HG02981 (cell line): ENCODE data around the gene CLSTN1.
"Not testable (repeated sequence)": the region's sequence is repeated elsewhere in the genome, so short reads cannot be mapped to it uniquely, and the experiment has no call there.

ENCODE experiments used
- ATAC-seq: cut with Tn5 transposase; IDR thresholded peaks from one replicate; pipeline ENCODE4 v1.9.1; 2021; ENCODE audit warnings: mild to moderate bottlenecking, moderate library complexity; ENCODE audit not compliant: unreplicated experiment

CLSTN1 gene

DNA sequence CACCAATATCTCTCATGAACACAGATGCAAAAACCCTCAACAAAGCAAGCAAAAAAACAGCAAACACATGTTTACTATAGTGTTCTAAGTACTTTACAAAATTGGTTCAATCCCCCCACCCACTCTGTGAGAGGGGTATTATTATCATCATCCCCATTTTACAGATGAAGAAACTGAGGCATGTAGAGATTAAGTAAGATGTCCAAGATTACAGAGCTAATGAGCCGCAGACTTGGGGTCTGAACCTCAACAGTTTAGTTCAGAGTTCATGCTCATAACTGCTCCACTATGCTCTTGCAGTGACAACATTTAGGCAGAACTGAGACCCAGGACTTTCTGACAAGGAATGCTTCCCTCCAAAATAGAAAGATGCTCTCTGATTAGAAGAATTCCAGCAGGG is 21.9 kb downstream of the CLSTN1 start:
- ATAC-seq, result no peak

DNA sequence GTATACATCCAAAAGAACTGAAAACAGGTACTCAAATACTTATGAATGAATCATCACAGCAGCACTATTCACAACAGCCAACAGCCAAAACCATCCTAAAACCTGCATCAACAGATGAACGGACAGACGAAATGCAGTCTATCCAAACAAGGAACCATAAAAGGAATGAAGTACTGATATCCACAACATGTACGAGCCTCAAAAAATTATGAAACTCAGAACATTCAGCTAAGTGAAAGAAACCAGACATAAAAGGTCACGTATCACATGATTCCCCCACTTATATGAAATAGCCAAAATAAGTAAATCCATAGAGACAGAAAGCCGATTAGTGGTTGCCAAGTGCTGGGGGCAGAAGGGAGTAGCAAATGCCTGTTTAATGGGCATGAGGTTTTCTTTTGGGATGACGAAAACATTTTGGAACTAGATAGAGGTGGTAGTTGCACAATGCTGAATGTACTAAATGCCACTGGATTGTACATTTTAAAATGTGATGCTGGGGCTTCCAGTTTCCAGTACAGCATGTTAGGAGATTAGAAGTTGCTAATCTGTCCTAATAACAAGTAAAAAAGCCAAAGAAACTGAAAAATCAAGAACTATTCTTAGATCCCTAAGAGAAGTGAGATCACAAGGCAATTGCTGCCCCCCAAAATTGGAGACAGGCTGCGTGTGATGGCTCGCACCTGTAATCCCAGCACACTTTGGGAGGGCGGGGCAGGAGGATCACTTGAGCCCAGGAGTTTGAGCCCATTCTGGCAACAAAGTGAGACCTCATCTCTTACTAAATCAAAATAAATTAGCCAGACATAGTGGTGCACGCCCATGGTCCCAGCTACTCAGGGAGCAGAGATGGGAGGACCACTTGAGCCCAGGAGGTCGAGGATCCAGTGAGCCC is 25.3 kb downstream of the CLSTN1 start:
- ATAC-seq, result no peak

DNA sequence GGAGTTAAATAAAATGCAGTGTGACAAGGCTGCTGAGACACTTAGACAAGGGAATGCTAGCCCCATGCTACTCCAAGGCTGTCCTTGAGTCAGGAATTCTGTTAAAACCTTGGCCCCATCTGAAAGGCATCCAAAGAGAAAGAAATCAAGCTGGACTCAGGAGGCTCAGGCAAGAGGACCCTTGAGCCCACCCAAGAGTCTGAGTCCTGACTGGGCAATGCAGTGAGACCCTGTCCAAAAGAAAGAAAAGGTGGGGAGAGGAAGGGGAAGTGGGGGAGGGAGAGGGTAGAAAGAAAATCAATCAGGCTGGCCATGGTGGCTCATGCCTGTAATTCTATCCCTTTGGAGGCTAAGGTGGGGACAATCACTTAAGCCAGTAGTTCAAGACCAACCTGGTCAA is 26.7 kb downstream of the CLSTN1 start:
- no peak for ATAC-seq

DNA sequence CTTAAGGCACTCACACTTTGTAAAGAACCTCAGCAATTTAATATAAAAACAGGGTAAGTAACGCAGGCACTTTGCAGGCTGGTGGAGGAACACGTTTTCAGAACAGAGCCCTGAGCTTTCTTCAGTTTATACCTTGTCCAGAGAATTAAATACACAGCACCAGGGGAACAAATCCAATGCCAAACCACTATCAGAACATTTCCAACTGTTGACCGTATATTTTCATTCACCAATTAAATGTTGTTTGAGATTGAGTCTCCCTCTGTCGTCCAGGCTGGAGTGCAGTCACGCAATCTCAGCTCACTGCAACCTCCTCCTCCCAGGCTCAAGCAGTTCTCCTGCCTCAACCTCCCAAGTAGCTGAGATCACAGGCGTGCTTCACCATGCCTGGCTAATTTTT is 29.7 kb downstream of the CLSTN1 start:
- ATAC-seq, result no peak

DNA sequence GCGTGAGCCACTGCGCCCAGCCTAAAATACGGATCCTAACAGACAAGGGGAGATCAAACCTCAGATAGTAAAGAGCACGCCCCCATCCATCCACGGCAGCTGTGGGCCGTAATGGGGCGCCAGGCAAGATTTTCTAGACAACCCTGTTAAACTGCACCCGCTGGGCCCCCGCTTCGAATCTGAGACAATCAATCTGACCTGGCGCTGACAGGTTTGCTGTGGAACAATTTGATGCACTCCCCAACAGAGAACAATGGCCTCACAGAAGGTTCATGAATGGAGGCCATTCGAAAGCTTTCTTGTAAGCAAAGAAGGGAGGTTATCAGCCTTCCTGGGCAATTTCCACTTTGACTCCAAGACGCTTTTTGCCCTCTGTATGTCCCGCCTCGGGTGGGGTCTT is 30.5 kb downstream of the CLSTN1 start:
- ATAC-seq, result no peak

DNA sequence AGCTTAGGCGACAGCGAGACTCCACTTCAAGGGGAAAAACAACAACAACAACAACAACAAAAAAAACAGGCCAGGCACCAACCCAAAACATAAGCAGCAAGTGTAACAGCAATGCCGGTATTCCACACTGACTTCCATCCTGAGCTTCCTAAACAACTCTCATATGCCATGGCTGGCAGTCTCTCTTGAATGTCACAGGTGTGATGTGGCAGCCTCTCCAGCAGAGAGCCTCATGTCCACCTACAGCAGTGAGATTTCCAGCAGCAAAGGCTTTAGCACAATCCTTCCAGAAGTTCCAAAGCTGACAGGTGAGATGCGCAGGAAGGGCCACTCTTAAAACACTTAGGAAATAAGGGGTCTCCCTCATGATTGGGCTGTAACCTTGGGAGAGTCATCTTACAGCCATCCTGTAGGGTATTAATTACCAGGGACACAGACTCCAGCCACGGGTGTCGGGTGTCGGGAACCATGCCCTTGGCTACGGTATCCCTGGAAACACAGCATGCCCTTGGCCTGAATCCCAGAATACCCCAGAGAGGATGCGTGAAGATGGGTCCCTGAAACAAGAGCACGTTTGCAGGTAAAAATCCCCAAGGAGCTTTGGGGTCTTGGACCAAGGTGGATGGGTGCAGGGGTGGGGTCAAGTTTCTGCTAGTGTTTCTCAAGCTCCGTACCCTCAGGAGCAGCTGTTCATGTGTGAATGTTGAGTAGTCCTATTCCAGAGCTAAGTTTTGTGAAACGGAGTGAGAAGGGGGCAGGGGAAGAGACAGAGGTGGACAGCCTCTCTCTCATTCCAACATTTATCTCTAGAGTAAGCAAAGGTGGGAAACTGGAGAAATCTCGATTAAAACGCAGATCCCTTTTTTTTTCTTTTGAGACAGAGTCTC is 31.4 kb downstream of the CLSTN1 start:
- no peak for ATAC-seq

DNA sequence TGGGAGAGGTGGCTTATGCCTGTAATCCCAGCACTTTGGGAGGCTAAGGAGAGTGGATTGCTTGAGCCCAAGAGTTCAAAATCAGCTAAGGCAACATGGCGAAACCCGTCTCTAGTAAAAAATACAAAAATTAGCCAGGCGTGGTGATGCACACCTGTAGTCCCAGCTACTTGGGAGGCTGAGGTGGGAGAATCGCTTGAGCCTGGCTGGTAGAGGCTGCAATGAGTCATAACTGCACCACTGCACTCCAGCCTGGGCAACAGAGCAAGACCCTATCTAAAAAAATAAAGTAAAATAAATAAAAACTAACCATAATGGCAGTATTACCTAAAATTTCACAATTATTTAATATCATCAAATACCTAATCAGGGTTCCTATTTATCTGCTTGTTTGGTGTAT is 34.1 kb downstream of the CLSTN1 start:
- ATAC-seq, result not testable (repeated sequence)

DNA sequence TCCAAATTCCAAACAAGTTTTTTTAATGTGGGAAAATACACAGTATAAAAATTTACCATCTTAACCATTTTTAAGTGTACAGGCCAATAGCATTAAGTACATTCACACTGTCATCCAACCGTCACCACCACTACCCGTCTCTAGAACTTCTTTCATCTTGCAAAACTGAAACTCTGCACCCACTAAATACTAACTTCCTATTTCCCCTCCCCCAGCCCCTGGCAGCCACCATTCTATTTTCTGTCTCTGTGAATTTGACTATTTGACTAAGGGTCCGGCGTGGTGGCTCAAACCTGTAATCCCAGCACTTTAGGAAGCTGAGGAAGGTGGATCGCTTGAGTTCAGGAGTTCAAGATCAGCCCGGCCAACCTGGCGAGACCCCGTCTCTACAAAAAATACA is 36.1 kb downstream of the CLSTN1 start:
- peak; percentile 66 for ATAC-seq

DNA sequence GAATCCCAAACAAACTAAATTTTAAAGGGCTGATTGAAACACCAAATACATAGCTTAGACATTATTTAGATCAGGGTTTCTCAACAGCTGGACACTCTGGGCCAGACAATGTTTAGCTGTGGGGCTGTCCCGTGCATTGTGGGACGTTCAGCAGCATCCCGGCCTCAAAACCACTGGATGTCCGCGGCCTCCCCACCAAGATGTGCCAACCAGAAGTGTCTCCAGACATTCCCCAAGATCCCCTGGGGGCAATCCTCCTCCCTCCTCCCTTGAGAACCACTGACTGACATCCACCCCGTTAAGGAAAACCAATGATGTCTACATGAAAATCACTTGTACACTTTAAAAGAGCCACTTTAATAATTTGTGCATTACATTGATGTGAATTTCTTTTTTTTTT is 38.4 kb downstream of the CLSTN1 start:
- ATAC-seq, result no peak

DNA sequence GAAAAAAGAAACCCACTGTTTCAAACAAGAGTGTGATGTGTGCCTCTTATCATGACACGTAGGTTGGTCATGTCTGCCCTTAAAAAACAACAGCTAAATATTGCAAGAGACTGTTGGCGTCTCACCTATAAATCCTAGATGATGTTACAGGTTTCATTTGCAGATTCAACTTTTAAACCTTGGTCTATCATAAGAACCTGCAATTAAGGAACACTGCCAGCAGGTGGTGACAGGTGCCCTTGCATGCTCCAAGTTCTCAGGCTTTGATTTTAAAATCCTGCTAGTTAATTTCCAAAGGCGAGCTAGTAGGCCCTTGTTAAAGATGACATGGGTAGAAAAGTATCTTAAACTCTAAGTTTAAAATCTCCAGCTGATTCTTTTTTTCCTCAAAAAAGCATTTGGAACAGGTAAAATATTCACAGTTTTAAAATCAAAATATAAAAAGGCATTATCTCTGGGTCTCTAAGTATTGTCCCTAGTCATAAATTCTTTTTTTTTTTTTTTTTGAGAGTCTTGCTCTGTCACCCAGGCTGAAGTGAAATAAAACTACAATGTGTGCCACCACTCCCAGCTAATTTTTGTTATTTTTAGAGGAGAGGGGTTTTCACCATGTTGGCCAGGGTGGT is 39.1 kb downstream of the CLSTN1 start:
- ATAC-seq, result no peak

DNA sequence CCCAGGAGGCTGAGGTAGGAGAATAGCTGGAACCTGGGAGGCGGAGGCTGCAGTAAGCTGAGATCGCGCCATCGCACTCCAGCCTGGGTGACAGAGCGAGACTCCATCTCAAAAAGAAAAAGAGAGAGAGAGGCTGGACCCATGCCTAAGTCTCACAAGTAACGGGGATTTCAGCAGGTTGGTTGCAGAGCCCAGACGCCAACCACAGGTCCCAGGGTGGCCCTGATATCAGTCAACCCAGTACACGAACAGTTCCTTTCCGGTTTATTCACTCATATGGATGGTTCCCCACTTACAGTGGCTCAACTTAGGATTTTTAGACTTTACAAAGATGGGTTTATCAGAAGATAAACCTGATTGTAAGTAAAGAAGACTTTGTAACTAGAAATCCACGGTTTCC is 40.9 kb downstream of the CLSTN1 start:
- no peak for ATAC-seq

DNA sequence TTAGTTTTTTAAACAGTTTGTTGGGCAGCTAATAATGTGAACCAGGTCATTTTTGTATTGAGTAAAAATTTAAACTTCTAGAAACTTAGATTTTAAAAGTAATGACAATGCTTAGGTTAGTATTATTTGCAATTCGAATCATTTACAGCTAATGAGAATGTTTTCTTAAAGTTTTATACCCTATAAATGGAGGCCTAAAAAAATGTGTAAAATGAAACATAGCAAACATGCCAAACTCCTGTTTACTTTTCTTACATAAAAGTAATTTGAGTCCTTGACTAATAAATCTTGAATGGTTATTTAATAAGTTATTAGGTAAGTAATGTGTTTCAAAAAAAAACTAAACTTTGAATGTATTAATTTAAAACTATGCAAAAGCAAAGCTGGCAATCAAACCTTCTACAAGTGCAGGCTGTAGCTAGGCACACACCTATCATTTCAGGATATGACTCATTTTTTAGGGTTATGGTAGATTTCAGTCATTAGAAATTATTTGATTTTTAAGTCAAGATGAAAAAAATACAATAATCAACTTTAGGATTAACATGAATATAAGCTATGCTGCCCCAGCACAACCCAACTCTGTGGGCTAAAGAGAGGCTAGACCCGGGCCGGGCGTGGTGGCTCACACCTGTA is 41.5 kb downstream of the CLSTN1 start:
- ATAC-seq, result no peak

DNA sequence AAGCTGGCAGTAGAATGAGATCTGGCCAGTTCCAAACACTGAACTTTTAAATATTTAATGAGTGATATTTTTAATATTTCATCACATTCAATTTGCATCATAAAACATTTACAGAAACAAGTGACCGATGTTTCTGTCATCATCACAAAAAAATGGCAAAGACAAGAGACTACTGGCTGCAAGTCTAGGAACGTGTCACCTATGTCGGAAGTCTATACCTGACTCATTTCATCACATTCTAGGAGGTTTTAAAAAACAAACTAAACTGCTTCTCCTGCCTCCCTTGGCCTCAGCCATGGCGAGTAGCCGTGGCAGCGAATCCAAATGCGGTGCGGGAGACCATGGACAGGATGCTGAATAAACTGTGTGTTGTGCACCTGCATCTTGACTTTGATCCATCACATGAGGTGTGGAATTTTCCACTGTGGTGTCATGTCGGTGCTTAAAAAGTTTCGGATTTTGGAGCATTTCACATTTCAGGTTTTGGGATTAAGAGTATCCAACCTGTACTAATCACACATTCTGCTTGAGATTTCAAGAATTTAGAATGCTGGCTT is 43.1 kb downstream of the CLSTN1 start:
- ATAC-seq, result no peak

DNA sequence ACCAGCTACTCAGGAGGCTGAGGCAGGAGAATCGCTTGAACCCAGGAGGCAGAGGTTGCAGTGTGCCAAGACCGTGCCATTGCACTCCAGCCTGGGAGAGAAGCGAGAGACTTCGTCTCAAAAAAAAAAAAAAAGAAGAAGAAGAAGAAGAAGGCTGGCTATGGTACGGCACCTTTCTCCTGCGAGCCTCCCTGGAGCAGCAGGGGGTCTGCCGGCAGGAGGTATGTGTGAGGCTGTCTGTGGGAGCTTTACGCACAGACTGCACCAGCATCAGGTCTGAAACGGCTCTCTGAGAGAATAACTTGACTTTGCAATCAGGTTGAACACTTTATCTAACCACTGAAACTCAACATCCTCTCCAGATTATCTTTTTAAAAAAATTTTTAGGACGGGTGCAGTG is 44.9 kb downstream of the CLSTN1 start:
- ATAC-seq, result no peak

DNA sequence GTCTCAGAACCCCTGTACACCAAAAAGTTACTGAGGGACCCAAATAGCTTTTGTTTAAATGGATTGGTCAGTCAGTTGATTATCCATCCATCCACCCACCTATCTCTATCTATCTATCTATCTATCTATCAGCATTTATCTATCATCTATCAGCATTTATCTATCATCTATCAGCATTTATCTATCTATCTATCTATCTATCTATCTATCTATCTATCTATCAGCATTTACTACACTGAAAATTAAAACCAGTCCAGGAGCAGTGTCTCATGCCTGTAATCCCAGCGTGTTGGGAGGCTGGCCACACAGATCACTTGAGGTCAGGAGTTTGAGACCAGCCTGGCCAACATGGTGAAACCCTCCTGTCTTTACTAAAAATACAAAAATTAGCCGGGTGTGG is 47.1 kb downstream of the CLSTN1 start:
- ATAC-seq, result no peak

DNA sequence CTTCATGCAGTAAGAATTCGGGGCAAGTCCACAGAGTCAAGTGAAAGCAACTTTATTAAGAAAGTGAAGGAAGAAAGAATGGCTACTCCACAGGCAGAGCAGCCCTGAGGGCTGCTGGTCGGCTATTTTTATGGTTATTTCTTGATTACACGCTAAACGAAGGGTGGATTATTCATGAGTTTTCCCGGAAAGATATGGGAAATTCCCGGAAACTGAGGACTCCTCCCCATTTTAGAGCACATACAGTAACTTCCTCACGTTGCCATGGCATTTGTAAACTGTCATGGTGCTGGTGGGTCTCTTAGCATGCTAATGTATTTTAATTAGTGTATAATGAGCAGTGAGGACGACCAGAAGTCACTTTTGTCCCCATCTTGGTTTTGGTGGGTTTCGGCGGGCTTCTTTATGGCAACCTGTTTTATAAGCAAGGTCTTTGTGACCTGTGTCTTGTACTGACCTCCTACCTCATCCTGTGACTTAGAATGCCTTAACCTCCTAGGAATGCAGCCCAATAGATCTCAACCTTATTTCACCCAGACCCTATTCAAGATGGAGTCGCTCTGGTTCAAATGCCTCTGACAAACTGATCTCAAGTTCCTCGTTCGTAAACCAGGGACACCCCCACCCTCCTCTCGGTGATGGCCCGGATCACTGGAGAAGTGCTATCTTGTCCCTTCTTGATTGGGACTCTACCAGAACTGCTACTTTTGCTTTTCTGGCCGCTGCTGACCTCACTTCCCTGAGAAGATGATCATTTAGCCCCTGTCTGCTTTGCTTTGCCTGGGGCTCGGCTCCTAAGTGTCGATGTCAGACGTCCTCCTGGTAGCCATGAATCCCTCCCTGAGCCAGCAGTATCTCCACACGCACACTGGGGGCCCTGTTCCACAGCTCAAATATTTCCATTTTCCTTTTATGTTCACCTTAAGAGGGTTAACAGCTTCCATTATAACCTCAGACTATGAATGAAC is 48.8 kb downstream of the CLSTN1 start:
- no peak for ATAC-seq

DNA sequence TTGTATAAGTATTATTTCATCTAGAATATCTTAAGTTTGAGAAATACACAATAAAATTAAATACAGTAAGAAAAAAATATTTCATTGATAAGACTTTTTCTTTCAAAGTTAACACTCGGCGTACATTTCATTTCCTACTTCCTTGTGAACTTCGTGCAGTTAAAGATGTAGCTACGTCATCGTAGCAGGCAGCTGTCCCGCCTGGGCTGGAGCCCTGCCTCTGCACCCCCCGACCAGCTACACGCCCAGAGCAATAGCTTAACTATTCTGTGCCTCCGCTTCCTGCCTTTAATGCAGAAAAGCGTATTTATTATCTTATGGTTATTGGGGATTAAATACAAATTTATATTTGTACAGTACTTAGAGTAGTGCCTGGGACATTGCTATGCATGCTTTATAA is 53.5 kb downstream of the CLSTN1 start:
- no peak for ATAC-seq

DNA sequence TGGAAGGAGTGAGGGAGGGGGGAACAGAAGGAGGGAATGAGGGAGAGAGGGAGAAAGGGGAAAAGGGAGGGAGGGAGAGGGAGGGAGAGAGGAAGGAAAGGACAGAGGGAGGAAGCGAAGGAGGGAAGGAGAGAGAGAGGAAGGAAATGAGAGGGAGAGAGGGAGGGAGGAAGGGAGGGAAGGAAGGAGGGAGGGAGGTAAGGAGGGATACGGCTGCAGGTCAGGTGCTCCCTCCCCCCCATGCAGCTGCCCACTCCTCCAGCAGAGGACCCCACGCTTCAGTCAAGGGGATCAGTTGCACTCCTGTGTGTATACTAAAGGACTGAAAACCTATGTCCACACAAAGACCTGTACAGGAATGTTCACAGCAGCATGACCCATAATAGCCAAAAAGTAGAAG is 54.8 kb downstream of the CLSTN1 start:
- no peak for ATAC-seq

DNA sequence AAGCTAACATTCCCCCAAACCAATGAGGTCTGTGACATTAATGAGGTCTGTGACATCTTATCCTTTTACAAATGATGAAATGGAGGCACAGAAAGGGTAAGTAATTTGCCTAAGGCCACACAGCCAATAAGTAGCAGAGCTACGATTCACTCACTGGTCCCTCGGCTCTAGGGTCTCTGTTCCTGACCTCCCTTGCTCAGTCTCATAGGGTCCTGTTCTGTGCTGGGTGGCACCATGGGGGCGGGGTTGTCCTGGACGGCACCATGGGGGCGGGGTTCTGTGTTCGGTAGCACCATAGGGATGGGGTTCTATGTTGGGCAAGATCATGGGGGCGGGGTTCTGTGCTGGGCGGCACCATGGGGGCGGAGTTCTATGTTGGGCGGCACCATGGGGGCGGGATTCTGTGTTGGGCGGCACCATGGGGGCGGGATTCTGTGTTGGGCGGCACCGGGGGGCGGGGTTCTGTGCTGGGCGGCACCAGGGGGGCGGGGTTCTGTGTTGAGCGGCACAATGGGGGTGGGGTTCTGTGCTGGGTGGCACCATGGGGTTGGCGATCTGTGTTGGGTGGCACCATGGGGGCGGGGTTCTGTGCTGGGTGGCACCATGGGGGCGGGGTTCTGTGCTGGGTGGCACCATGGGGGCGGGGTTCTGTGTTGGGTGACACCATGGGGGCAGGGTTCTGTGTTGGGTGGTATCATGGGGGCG is 55.6 kb downstream of the CLSTN1 start:
- no peak for ATAC-seq
